Memory B cell (primary cell): ENCODE measurements around the gene CXCR6.

Experiments used
- ATAC-seq: fragments of 150-1000 bp; cut with Tn5 transposase; 2 replicates; pipeline ENCODE4 v1.10.0; 2021; ENCODE audit warnings: low read depth, mild to moderate bottlenecking, moderate library complexity
- DNase-seq, 2 donors: peaks; one replicate each; pipeline ENCODE4 v3.0.0; 2022; ENCODE audit warnings: low spot score in 2 of 2
- H3K27ac Mint-ChIP-seq: one replicate; pipeline ENCODE4 v1.8.0; 2022; ENCODE audit warnings: mild to moderate bottlenecking, moderate library complexity, mixed read lengths
- H3K27me3 Mint-ChIP-seq: one replicate; pipeline ENCODE4 v1.8.0; 2022; ENCODE audit warnings: mixed read lengths
- H3K36me3 Mint-ChIP-seq: one replicate; pipeline ENCODE4 v1.8.0; 2022; ENCODE audit warnings: mild to moderate bottlenecking, mixed read lengths
- H3K4me1 Mint-ChIP-seq: one replicate; pipeline ENCODE4 v1.8.0; 2022; ENCODE audit warnings: mixed read lengths
- H3K4me3 Mint-ChIP-seq: one replicate; pipeline ENCODE4 v1.8.0; 2022; ENCODE audit warnings: mild to moderate bottlenecking, moderate library complexity, mixed read lengths
- H3K9me3 Mint-ChIP-seq: one replicate; pipeline ENCODE4 v1.8.0; 2022; ENCODE audit warnings: mixed read lengths

The CXCR6 gene

GRCh38 chr3:45962033-45962432, 18.8 kb downstream of the CXCR6 start:
- Mint-ChIP-seq H3K27ac (peak overlapping the region; percentile 69), H3K9me3 (no peaks in the 10 kb centered on the region), H3K4me1 (no peaks in the 10 kb centered on the region), H3K27me3 (no peaks in the 10 kb centered on the region), H3K36me3 (peaks cover 26% of the 10 kb centered on the region), H3K4me3 (no peak overlapping the region)
- ATAC-seq (peak; percentile 37), DNase-seq (no peak)

- DNase-seq (no peak), ATAC-seq (no peak)
- H3K9me3 Mint-ChIP-seq, result no peaks in the 10 kb centered on the region
- H3K27ac Mint-ChIP-seq, result no peak overlapping the region
- H3K4me1 Mint-ChIP-seq, result no peaks in the 10 kb centered on the region
- H3K27me3 Mint-ChIP-seq, result no peaks in the 10 kb centered on the region
- H3K36me3 Mint-ChIP-seq, result peaks cover 29% of the 10 kb centered on the region
- no peak overlapping the region for H3K4me3 Mint-ChIP-seq
Measured at GRCh38 chr3:45964139-45964538, 20.9 kb downstream of the CXCR6 start.

DNA sequence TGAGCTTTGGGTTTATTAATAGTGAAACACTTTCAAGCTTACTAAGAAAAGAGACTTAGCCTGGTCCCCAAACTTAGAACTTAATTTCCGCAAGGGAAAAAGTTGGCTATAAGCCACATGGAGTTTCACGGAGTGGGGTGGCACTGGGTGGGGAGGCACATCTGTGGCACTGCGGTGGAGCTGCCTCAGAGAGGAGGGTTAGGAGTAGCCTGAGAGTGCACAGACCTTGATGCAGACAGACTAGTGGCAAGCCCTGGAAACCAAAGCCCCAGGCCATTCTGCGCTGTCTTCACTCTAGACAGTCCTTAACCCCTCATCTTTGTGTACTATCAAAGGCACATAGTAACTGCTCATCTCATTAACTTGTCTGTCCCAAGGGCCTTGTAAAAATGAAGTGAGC, 22.0 kb downstream of the CXCR6 start:
- Mint-ChIP-seq H3K4me1 (no peaks in the 10 kb centered on the region), H3K27me3 (no peaks in the 10 kb centered on the region), H3K9me3 (no peaks in the 10 kb centered on the region), H3K36me3 (peaks cover 31% of the 10 kb centered on the region), H3K27ac (no peak overlapping the region), H3K4me3 (no peak overlapping the region)
- no peak for ATAC-seq
- DNase-seq, result no peak

DNA sequence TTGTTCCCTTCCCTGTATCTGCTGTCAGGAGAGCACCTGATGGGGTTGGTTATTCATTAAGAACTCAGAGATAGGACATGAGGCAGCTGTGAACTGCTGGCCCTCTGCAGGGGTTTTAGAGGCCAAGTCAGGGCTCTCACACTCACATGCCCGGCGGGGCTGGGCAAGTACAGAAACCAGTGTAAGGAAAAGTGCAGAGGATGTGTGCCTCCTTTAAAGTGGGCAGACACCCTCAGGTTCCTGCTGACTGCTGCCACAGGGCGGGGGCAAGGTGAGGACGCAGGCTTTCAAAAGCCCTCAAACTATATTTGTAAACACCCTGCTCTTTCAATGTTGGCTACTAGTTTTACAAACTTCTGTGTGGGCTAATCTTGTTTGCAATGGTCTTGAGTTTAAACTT, 22.4 kb downstream of the CXCR6 start:
- no peaks in the 10 kb centered on the region for H3K4me1 Mint-ChIP-seq
- no peaks in the 10 kb centered on the region for H3K27me3 Mint-ChIP-seq
- peaks cover 32% of the 10 kb centered on the region for H3K36me3 Mint-ChIP-seq
- H3K4me3 Mint-ChIP-seq, result no peak overlapping the region
- H3K27ac Mint-ChIP-seq, result no peak overlapping the region
- ATAC-seq, result no peak
- H3K9me3 Mint-ChIP-seq, result no peaks in the 10 kb centered on the region
- DNase-seq, result no peak

DNA sequence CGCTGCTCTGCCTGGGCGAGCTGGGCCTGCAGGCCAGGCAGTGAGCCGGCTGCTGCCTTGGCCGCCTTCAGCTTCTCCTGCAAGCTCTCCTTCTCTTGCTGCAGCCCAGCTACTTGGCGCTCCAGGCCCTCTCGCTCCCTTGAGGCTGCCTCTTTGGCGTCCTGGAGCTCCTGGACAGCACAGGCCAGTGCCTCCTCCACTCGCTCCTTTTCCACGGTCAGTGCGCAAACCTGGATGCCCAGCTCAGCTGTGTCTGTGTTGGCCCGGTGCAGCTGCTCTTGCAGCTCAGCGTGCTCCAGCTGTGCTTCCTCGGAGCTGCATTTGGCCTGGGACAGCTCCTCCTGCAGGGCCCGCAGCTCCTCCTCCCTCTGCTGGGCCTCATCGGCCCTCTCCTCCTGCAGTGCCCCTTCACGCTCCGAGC, 23.1 kb downstream of the CXCR6 start:
- no peak overlapping the region for H3K27ac Mint-ChIP-seq
- no peaks in the 10 kb centered on the region for H3K9me3 Mint-ChIP-seq
- no peaks in the 10 kb centered on the region for H3K4me1 Mint-ChIP-seq
- no peaks in the 10 kb centered on the region for H3K27me3 Mint-ChIP-seq
- no peak for ATAC-seq
- H3K4me3 Mint-ChIP-seq, result no peak overlapping the region
- peaks cover 29% of the 10 kb centered on the region for H3K36me3 Mint-ChIP-seq
- no peak for DNase-seq

DNA sequence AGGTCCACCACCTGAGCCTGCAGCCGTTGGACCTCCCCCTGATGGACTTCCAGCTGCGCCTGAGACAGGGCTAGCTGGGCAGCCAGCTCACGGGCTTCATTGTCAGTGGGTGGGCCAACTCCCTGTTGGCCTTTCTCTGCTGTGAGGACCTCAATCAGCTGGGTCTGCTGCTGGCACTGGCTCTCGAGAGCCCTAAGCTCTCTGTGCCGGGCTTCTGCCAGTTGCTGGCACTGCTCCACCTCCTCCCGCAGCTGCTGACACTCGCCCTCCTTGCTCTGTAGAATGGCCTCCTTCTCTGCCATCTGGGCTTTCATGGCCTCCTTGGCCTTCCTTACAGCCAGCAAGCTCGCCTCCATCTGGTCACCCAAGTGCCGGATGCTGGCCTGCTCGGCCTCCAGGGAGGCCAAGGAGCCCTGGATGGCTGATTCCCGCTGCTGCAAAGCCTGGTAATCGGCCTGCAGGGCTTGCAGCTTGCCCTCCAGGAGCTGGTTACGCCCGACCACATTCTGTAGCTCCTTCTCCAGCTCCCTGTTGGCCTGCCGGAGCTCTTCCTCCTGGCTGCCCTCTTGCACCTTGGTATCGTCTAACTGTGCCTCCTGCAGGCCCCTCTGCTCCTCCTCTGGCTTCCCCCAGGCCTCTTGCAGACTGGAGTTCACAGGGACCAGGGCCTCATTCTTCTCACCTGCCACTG, 23.8 kb downstream of the CXCR6 start:
- DNase-seq (no peak), ATAC-seq (no peak)
- no peaks in the 10 kb centered on the region for H3K4me1 Mint-ChIP-seq
- no peak overlapping the region for H3K4me3 Mint-ChIP-seq
- peaks cover 29% of the 10 kb centered on the region for H3K36me3 Mint-ChIP-seq
- H3K9me3 Mint-ChIP-seq, result no peaks in the 10 kb centered on the region
- no peaks in the 10 kb centered on the region for H3K27me3 Mint-ChIP-seq
- H3K27ac Mint-ChIP-seq, result no peak overlapping the region

- Mint-ChIP-seq H3K27ac (peak overlapping the region; percentile 16), H3K9me3 (no peaks in the 10 kb centered on the region), H3K4me1 (peaks cover 5% of the 10 kb centered on the region), H3K36me3 (peaks cover 29% of the 10 kb centered on the region), H3K27me3 (no peaks in the 10 kb centered on the region), H3K4me3 (no peak overlapping the region)
- no peak for DNase-seq
- no peak for ATAC-seq
Measured at GRCh38 chr3:45967724-45968123, 24.5 kb downstream of the CXCR6 start.

DNA sequence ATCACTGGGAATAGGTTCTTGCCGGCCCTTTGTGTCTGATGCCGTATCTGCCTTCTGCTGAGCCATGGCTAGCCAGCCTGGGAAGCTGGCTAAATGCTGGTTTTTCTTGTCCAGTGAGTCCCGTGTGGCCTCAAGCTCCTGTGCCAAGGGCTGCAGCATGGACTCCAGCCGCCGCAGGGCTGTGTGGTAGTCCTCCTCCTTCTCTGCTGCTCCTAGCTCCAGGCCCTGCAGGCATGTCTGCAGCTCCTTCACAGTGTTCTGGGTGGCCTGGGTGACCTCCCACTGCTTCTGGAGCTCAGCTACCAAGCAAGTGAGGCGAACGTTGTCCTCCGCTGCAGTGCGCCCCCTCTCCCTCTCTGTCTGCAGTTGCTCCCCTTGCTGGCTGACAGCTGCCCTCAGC, 24.9 kb downstream of the CXCR6 start:
- no peak for ATAC-seq
- Mint-ChIP-seq H3K4me3 (no peak overlapping the region), H3K4me1 (peaks cover 6% of the 10 kb centered on the region), H3K27ac (peak overlapping the region; percentile 16), H3K27me3 (no peaks in the 10 kb centered on the region), H3K36me3 (peaks cover 25% of the 10 kb centered on the region), H3K9me3 (no peaks in the 10 kb centered on the region)
- DNase-seq, result no peak

DNA sequence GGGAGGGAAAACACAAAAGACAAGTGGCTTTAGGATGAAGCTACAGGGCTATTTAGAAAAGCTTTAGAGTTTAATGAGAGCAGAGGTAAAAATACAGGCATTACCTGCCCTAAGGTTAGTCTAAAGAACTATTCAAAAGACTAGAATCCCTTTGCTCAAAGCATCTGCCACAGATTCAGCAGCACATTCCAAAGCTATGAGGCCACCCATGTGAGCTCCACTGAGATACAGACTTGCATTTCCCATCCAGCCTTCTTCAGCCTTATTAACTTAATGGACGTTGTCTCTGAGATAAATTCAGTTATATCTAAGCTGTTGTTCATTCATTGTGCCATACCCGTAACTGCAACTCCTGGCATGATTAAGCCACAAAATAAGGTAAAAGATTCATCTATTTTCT, 25.4 kb downstream of the CXCR6 start:
- no peak for ATAC-seq
- Mint-ChIP-seq H3K4me3 (no peak overlapping the region), H3K36me3 (peaks cover 26% of the 10 kb centered on the region), H3K27ac (no peak overlapping the region), H3K9me3 (no peaks in the 10 kb centered on the region), H3K27me3 (no peaks in the 10 kb centered on the region), H3K4me1 (peaks cover 6% of the 10 kb centered on the region)
- DNase-seq, result no peak

DNA sequence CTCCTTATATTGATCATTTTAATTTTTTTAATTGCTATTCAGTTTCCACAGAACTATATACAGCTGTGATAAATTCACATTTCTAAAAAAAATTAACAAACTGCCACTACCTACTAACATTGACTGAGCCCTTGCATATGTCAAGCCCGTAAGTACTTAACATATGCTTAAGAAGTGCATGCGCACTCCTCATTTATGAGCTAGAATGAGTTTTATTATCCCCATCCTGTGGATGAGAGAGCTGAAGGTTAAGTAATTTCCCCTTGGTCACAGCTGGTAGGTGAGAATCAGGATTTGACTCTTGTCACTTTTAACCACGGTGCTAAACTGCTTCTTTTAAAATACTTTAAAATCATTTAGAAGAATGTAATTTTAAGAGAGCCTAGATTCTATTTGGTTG, 25.9 kb downstream of the CXCR6 start:
- ATAC-seq, result no peak
- H3K4me1 Mint-ChIP-seq, result peaks cover 6% of the 10 kb centered on the region
- peaks cover 26% of the 10 kb centered on the region for H3K36me3 Mint-ChIP-seq
- H3K9me3 Mint-ChIP-seq, result no peaks in the 10 kb centered on the region
- H3K4me3 Mint-ChIP-seq, result no peak overlapping the region
- H3K27me3 Mint-ChIP-seq, result no peaks in the 10 kb centered on the region
- no peak for DNase-seq
- H3K27ac Mint-ChIP-seq, result no peak overlapping the region

DNA sequence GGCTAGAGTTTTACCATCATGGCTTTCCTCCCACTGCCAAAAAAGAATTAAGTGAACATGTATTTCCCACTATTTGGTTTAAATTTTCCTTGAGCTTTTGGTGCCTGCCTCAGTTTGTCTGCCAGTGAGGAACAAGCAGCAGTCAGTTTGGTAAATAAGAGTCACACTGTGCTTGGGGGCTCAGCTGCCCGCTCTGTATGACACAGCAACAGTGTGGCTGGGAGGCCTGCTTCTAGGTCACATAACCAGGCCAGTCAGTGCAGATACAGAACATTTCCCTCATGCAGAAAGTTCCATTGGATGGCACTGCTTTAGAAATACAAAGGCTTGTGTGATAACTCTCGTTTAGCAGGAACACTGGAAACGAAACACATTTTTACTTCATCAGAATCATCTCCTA, 26.7 kb downstream of the CXCR6 start:
- DNase-seq, result no peak
- peaks cover 6% of the 10 kb centered on the region for H3K4me1 Mint-ChIP-seq
- no peaks in the 10 kb centered on the region for H3K9me3 Mint-ChIP-seq
- peaks cover 26% of the 10 kb centered on the region for H3K36me3 Mint-ChIP-seq
- no peak overlapping the region for H3K4me3 Mint-ChIP-seq
- no peaks in the 10 kb centered on the region for H3K27me3 Mint-ChIP-seq
- no peak overlapping the region for H3K27ac Mint-ChIP-seq
- ATAC-seq, result no peak

DNA sequence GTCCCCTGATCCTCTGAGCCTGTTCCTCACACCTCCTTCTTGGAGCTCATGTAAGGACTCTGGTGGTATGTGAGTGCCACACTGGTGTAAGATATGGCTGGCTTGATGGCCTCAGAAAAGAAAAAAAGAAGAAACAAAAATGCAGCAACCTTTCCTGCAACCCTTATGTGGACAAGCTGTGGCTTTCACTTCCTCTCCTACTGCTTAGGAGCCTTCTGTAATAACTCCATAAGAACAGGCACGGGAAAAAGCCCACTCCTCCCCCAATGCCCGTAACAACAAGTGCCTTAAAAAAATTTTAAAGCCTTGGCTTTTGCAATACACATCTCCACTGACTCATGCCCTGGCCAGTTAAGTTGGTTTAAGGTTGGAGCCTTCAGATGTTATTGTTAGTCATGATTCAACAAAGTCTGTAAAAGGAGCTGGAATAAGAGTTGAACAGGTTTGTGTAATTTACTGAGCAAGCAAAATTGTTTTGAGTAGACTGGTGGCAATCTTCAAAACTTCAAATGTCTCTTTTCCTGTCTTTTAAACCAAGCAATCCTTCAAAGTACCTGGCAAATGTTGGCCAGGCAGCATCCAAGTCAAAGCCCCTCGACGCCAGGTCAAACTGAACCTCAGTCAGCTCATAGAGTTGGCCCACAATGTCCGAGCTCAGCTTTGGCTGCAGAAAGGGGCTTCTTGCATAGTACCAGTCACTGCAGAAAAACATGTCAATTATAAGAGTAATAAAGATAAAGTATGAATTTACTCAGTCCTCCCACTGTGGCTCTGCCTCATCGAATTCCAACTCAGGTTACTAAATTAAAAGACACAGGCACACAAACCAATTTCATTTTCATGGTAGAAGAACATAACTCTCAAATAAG, 29.5 kb downstream of the CXCR6 start:
- Mint-ChIP-seq H3K27ac (peak overlapping the region; percentile 63), H3K36me3 (peaks cover 28% of the 10 kb centered on the region), H3K9me3 (no peaks in the 10 kb centered on the region), H3K4me3 (no peak overlapping the region), H3K4me1 (peaks cover 6% of the 10 kb centered on the region), H3K27me3 (no peaks in the 10 kb centered on the region)
- ATAC-seq, result peak; percentile 50
- no peak for DNase-seq

DNA sequence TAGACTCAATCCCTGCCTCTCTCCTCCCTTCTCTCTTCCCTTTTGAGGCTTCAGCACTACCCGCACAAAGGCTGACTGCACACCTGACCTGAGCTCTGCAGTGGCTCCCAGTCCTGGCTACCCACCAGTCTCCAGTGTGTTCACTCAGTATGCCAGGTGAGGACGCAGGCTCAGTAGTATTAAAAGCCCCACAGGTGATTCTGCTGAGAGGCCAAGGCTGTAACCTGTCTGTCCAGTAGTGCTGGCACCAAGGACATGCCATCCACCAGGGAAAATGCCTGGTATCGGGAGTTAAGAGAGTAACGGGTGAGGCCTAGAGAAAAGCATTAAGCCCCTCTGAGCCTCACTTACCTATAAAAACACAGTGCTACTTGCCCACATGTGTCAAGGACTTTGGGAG, 31.4 kb downstream of the CXCR6 start:
- no peaks in the 10 kb centered on the region for H3K9me3 Mint-ChIP-seq
- ATAC-seq (no peak), DNase-seq (no peak)
- H3K36me3 Mint-ChIP-seq, result peaks cover 27% of the 10 kb centered on the region
- H3K27ac Mint-ChIP-seq, result no peak overlapping the region
- no peak overlapping the region for H3K4me3 Mint-ChIP-seq
- peaks cover 12% of the 10 kb centered on the region for H3K4me1 Mint-ChIP-seq
- H3K27me3 Mint-ChIP-seq, result no peaks in the 10 kb centered on the region

- ATAC-seq (no peak), DNase-seq (no peak)
- no peaks in the 10 kb centered on the region for H3K27me3 Mint-ChIP-seq
- H3K36me3 Mint-ChIP-seq, result peaks cover 25% of the 10 kb centered on the region
- peak overlapping the region; percentile 38 for H3K27ac Mint-ChIP-seq
- peaks cover 12% of the 10 kb centered on the region for H3K4me1 Mint-ChIP-seq
- H3K4me3 Mint-ChIP-seq, result no peak overlapping the region
- no peaks in the 10 kb centered on the region for H3K9me3 Mint-ChIP-seq
Measured at GRCh38 chr3:45975686-45976085, 32.4 kb downstream of the CXCR6 start.
